HepG2 (cell line): ENCODE data around the gene CDK14. TPM values are rescaled to one million over a fixed set of nuclear protein-coding genes. Genes with fewer than 3 reads are reported as not detected.

Experiments
- ATAC-seq: fragments of 200-7000 bp; cut with Tn5 transposase; 3 replicates; pipeline ENCODE4 v1.9.1; 2020; ENCODE audit warnings: mild to moderate bottlenecking, moderate library complexity
- BruUV-seq: library from RNA; stranded (reverse); fragments of 400-500 nt; replicated peaks from 2 replicates; lab custom pipeline; 2021; lab: Mats Ljungman, UMichigan
- CTCF ChIA-PET: fragments of 300-600 bp; formaldehyde crosslinking; extraction: SDS; loops from one replicate; lab custom pipeline; 2021; ENCODE audit warnings: low total read pairs, inconsistent platforms, low intra/inter-chr PET ratio; lab: Yijun Ruan, JAX
- POLR2A ChIA-PET: fragments of 350-600 bp; sonication (Branson Sonifier 250); formaldehyde crosslinking; loops from one replicate; lab custom pipeline; 2020; ENCODE audit warnings: antibody characterized with exemption, inconsistent platforms; lab: Yijun Ruan, JAX
- DNase-seq: peaks from one replicate; pipeline ENCODE4 v3.0.0-alpha.2; 2015; ENCODE audit warnings: low spot score
- FAIRE-seq: peaks from 3 replicates; lab custom pipeline; 2011; peaks lifted over from hg19 to GRCh38; lab: Jason Lieb, UNC
- H2AFZ ChIP-seq: one replicate; pipeline ENCODE4 v1.6.1; 2011; ENCODE audit warnings: low read length, inconsistent platforms
- H3K27ac ChIP-seq: fragments of 300-600 bp; 3 replicates; pipeline ENCODE4 v1.8.0; 2011; ENCODE audit warnings: mixed run types, mild to moderate bottlenecking, mixed read lengths, low read length, inconsistent platforms; ENCODE audit not compliant: insufficient read depth; ENCODE audit errors: extremely low read length
- H3K27me3 ChIP-seq, 2 experiments: fragments of 200-600 bp in 1 of 2; 2 replicates in 1 of 2; 3 replicates in 1 of 2; pipeline versions ENCODE4 v1.6.0 to v1.8.0; 2011; ENCODE audit warnings: low read length in 2 of 2, mild to moderate bottlenecking in 2 of 2, moderate library complexity in 2 of 2, inconsistent platforms in 1 of 2; ENCODE audit not compliant: insufficient read depth in 2 of 2, control insufficient read depth in 1 of 2
- H3K36me3 ChIP-seq, 2 experiments: fragments of 200-600 bp in 1 of 2; replicated peaks in 1 of 2; 2 replicates in 1 of 2; 3 replicates in 1 of 2; pipeline versions ENCODE4 v1.5.1 to v1.8.0; 2011; ENCODE audit warnings: low read length in 2 of 2, inconsistent platforms in 1 of 2; ENCODE audit not compliant: insufficient read depth in 2 of 2, control insufficient read depth in 1 of 2
- H3K4me1 ChIP-seq: 2 replicates; pipeline ENCODE4 v1.5.1; 2012; ENCODE audit warnings: low read length, inconsistent platforms; ENCODE audit not compliant: insufficient read depth
- H3K4me2 ChIP-seq: 2 replicates; pipeline ENCODE4 v1.6.0; 2011; ENCODE audit warnings: low read depth, low read length, inconsistent platforms
- H3K4me3 ChIP-seq, 3 experiments: fragments of 200-600 bp in 1 of 3; sonication (generic), shearing (Covaris generic) in 1 of 3; replicated peaks in 1 of 3; 2 replicates each; pipeline ENCODE4 v1.5.1; 2011 to 2016; ENCODE audit warnings: low read length in 3 of 3, inconsistent platforms in 2 of 3, low read depth in 2 of 3, mild to moderate bottlenecking in 2 of 3, control low read depth in 1 of 3, mixed read lengths in 1 of 3; ENCODE audit not compliant: insufficient read depth in 1 of 3
- H3K79me2 ChIP-seq: one replicate; pipeline ENCODE4 v1.6.1; 2011; ENCODE audit warnings: low read length, inconsistent platforms; ENCODE audit not compliant: insufficient read depth
- H3K9ac ChIP-seq: 2 replicates; pipeline ENCODE4 v1.6.0; 2011; ENCODE audit warnings: mild to moderate bottlenecking, low read depth, low read length, inconsistent platforms; ENCODE audit not compliant: insufficient read depth
- H3K9me3 ChIP-seq: 2 replicates; pipeline ENCODE4 v1.5.1; 2012; ENCODE audit warnings: mild to moderate bottlenecking, low read length
- H4K20me1 ChIP-seq: 2 replicates; pipeline ENCODE4 v1.6.0; 2011; ENCODE audit warnings: inconsistent platforms, mild to moderate bottlenecking, low read length, moderate library complexity; ENCODE audit not compliant: insufficient read depth
- GPBP1L1 ChIP-seq: sonication (generic); formaldehyde crosslinking; IDR thresholded peaks from 2 replicates; pipeline ENCODE4 v1.5.0; 2020; ENCODE audit warnings: mild to moderate bottlenecking, missing genetic modification reagents
- HNRNPK ChIP-seq: fragments of 200-400 bp; formaldehyde crosslinking; IDR thresholded peaks from 2 replicates; pipeline ENCODE4 v1.6.1; 2018; ENCODE audit warnings: low read length, low read depth, moderate library complexity, mild to moderate bottlenecking; ENCODE audit not compliant: poor library complexity, severe bottlenecking
- ISX ChIP-seq: sonication (generic); formaldehyde crosslinking; conservative IDR thresholded peaks from 2 replicates; pipeline ENCODE4 v1.5.0; 2020; ENCODE audit warnings: missing genetic modification reagents
- NR0B2 ChIP-seq: sonication (generic); formaldehyde crosslinking; IDR thresholded peaks from 2 replicates; pipeline ENCODE4 v1.4.0; 2020; ENCODE audit warnings: mild to moderate bottlenecking, missing genetic modification reagents
- ZNF468 ChIP-seq: sonication (generic); formaldehyde crosslinking; IDR thresholded peaks from 2 replicates; pipeline ENCODE4 v1.8.0; 2022; ENCODE audit warnings: mild to moderate bottlenecking, moderate library complexity, missing genetic modification reagents
- ZNF552 ChIP-seq: sonication (generic); formaldehyde crosslinking; IDR thresholded peaks from 2 replicates; pipeline ENCODE4 v1.9.0; 2022; ENCODE audit warnings: missing genetic modification reagents, mild to moderate bottlenecking, borderline replicate concordance
- ZNF749 ChIP-seq: sonication (generic); formaldehyde crosslinking; IDR thresholded peaks from 2 replicates; pipeline ENCODE4 v1.8.0; 2022; ENCODE audit warnings: mild to moderate bottlenecking, missing genetic modification reagents, moderate library complexity, borderline replicate concordance
- in situ Hi-C: cut with HindIII; loops from 2 replicates; pipeline ENCODE4 v1.10.0; 2017; ENCODE audit warnings: low pct_unique_long_range_greater_than_20kb; ENCODE audit not compliant: extremely low pct_ligation_motif_present
- intact Hi-C: fragments of 100-400 bp; cut with micrococcal nuclease; formaldehyde crosslinking; loops from one replicate; pipeline ENCODE4 v1.10.0; 2022; ENCODE audit not compliant: unreplicated experiment
- polyA plus RNA-seq, 8 experiments: library from polyadenylated mRNA; depleted of rRNA in 3 of 8; stranded (reverse) in 7 of 8; unstranded in 1 of 8; fragments of >200 nt; fragmentation: Illumina TruSeq in 4 of 8; extraction: Trizol in 4 of 8; gene quantifications; 2 replicates each; pipeline versions ENCODE4 v1.2.1 to v1.2.3, GENCODE V29; 2011 to 2016; ENCODE audit warnings: low read depth in 4 of 8, missing spikeins in 1 of 8, mixed read lengths in 1 of 8; ENCODE audit not compliant: insufficient read depth in 1 of 8
- total RNA-seq, 5 experiments: library from RNA; depleted of rRNA; stranded (reverse); fragments of >200 nt; fragmentation: Illumina TruSeq; extraction: Trizol; gene quantifications; 2 replicates each; pipeline ENCODE4 v1.2.3, GENCODE V29; 2016; ENCODE audit warnings: low read depth in 1 of 5

Gene CDK14
- total and polyA plus RNA-seq, 2 of the 13 experiments (the other 11 are each of a cell fraction or from before 2014, with no cell fraction given): 0.26 to 0.71 TPM

DNA sequence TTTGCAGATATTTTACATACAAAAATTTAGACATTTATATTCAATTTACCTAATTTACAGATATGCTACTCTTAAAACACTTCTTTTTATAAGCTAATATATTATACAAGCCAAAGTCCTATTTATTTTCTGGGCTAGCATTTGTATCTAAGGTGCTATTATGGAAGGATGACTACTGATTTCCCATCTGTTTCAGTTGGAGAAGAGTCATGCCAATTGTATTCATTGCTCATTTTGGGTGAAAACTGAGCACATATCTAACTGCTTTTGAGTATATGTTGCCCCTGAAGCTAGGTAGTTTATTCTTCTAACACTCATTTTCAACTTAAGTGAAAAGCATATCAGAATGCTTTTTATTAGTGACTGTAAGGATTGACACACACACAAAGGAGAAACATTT, 172.9 kb downstream of the CDK14 start:
- no peak overlapping the region for H3K9ac ChIP-seq
- CTCF ChIA-PET: no interaction called here
- ATAC-seq: no peak
- TF ChIP-seq ISX (CRISPR knock-in tag) (no peak), ZNF552 (CRISPR knock-in tag) (no peak), ZNF749 (CRISPR knock-in tag) (no peak), ZNF468 (CRISPR knock-in tag) (no peak), NR0B2 (no peak), GPBP1L1 (no peak), HNRNPK (no peak)
- TF ChIP-seq, all 625 proteins: peak for 0
- DNase-seq (no peak), FAIRE-seq (no peak)
- no TSS peak for BruUV-seq
- Histone ChIP-seq H4K20me1 (no peaks in the 10 kb centered on the region), H3K79me2 (no peaks in the 10 kb centered on the region), H3K4me1 (peaks cover 75% of the 10 kb centered on the region), H3K27me3 (peaks cover 0 to 5% of the 10 kb centered on the region in 2 experiments; a peak in 1 of 5 replicates), H2AFZ (no peak overlapping the region), H3K4me2 (no peak overlapping the region), H3K36me3 (no peaks in the 10 kb centered on the region), H3K4me3 (no peak overlapping the region), H3K27ac (no peak overlapping the region), H3K9me3 (no peaks in the 10 kb centered on the region)
- in situ Hi-C loops: no loop called here
- intact Hi-C loops: no loop called here
- POLR2A ChIA-PET: no interaction called here
